H1 (cell line): ENCODE results near the gene ABI3BP. TPM values are rescaled to one million over a fixed set of nuclear protein-coding genes. Genes with fewer than 3 reads are reported as not detected.

Experiments used
- BACH1 ChIP-seq: IDR thresholded peaks from 2 replicates; pipeline ENCODE4 v1.6.1; 2012; ENCODE audit warnings: low read length, improper control_type of control experiment
- polyA plus RNA-seq, 7 experiments: library from polyadenylated mRNA; depleted of rRNA in 3 of 7; stranded (reverse) in 5 of 7; unstranded in 2 of 7; fragments of >200 nt in 5 of 7; fragments of 200-250 nt in 2 of 7; gene quantifications; 1 replicate in 5 of 7; 2 replicates in 1 of 7; 4 replicates in 1 of 7; pipeline versions ENCODE4 v1.2.1 to v1.2.3, GENCODE V29; 2011 to 2013; ENCODE audit warnings: missing spikeins in 2 of 7, mixed read lengths in 2 of 7
- total RNA-seq: library from RNA; stranded (reverse); fragmentation: NEBNext Ultra II Directional; extraction: Animal tissue kit (Norgen Biotek cat#: 25700); gene quantifications from 2 replicates; pipeline ENCODE4 v1.2.1, GENCODE V29; 2021
- TF ChIP-seq, protein P1 (sequence below), 3 experiments: IDR thresholded peaks; 1 replicate in 2 of 3; 2 replicates in 1 of 3; pipeline versions ENCODE4 v1.5.1 to v1.6.1; 2011; ENCODE audit warnings: low read length in 3 of 3, mild to moderate bottlenecking in 3 of 3, inconsistent platforms in 2 of 3, low read depth in 1 of 3, moderate library complexity in 1 of 3; ENCODE audit not compliant: insufficient read depth in 1 of 3; ENCODE audit errors: control extremely low read depth in 1 of 3

The ABI3BP gene
- total and polyA plus RNA-seq, 2 of the 8 experiments (the other 6 are each of a cell fraction or from before 2014, with no cell fraction given): 0.08 to 0.32 TPM

DNA sequence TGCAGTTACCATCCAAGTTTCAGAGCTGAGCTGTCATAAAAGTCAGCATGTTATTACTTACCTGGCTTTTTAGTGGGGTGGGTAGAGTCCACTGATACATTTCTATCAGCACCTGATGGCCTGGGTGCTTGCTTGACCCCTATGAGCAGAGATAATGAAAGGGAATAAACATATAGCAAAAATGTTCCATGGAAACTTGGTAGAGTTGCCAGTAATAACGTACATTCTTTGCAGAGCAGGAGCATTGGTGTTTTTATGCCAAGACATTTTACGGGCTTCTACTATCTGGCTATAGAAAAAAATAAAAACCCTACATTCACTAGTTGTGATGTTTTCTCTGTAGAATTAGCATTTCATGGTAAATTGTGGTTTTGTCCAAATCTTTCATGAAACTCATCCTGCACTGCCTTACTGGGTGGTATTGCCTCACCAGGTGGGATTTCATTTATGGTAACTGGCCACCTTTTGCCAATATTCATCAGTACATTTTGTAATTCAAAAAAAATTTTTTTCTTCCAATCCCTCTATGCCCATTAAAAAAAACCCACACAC lies 213.1 kb downstream of the ABI3BP start (continued):
- TF ChIP-seq, protein P1, sequence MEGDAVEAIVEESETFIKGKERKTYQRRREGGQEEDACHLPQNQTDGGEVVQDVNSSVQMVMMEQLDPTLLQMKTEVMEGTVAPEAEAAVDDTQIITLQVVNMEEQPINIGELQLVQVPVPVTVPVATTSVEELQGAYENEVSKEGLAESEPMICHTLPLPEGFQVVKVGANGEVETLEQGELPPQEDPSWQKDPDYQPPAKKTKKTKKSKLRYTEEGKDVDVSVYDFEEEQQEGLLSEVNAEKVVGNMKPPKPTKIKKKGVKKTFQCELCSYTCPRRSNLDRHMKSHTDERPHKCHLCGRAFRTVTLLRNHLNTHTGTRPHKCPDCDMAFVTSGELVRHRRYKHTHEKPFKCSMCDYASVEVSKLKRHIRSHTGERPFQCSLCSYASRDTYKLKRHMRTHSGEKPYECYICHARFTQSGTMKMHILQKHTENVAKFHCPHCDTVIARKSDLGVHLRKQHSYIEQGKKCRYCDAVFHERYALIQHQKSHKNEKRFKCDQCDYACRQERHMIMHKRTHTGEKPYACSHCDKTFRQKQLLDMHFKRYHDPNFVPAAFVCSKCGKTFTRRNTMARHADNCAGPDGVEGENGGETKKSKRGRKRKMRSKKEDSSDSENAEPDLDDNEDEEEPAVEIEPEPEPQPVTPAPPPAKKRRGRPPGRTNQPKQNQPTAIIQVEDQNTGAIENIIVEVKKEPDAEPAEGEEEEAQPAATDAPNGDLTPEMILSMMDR (IDR thresholded peaks at IDR 0.05; ENCODE audit: control extremely low read depth in 1 of 3, insufficient read depth in 1 of 3, low read depth in 1 of 3, low read length in 3 of 3): no peak
- TF ChIP-seq BACH1: no peak
